ENCODE measurements around the gene DAGLB.
A peak's percentile ranks its signal among the peaks of the same experiment; 100 is the strongest.

Gene DAGLB, protein sequence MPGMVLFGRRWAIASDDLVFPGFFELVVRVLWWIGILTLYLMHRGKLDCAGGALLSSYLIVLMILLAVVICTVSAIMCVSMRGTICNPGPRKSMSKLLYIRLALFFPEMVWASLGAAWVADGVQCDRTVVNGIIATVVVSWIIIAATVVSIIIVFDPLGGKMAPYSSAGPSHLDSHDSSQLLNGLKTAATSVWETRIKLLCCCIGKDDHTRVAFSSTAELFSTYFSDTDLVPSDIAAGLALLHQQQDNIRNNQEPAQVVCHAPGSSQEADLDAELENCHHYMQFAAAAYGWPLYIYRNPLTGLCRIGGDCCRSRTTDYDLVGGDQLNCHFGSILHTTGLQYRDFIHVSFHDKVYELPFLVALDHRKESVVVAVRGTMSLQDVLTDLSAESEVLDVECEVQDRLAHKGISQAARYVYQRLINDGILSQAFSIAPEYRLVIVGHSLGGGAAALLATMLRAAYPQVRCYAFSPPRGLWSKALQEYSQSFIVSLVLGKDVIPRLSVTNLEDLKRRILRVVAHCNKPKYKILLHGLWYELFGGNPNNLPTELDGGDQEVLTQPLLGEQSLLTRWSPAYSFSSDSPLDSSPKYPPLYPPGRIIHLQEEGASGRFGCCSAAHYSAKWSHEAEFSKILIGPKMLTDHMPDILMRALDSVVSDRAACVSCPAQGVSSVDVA

DNA sequence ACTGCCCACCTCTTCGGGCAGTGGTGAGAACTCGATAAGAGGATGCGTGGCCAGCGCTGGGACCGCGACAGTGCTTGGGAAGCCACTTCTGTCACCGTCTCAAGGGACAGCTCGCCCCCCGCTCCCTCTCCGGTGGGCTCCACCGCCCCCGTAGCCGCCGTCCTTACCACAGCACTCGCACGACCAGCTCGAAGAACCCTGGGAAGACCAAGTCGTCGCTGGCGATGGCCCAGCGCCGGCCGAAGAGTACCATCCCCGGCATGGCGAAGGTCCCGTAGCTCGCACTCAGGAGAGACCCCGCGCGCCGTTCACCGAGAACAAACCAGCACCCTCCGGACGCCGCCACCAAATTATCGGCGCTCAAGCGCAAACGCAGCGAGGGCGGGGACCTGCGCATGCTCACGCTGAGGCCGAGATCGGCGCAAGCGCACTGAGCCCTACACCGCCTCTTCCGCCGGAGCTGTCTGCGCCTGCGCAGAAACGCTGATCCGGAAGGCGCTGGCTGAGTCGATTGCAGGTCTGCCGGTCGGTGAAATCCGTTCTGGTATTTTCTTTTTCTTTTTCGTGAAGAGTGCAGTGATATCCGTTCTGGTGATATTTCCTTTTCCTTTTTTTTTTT lies at the start of gene DAGLB:
DAGLB (minus strand) TSS at position 374 of the 619 bp plus-strand sequence; CDS start at position 262, 112 bp downstream.
- TF ChIP-seq POLR2A (IDR thresholded peaks at IDR 0.05; ENCODE audit: low read depth, low read length), result peak; percentile 95
- FAIRE-seq, result no peak

DNA sequence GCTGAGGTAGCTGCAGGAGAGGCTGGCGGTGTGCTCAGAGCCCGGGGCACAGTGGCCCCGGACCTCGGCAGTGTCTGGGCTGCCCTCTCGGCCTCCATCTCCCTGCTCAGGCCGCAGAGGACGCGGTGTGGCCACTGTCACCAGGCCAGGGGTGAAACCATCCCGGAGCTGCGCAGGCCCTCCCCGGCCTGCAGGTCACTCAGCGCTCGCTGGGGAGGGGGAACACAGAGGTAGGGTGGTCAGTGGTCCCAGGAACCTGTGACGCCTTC lies 49.8 kb upstream of the DAGLB start:
- FAIRE-seq (no peak), DNase-seq (ENCODE audit: insufficient read length, low spot score) (no peak)
- TF ChIP-seq POLR2A (IDR thresholded peaks at IDR 0.05; ENCODE audit: low read depth, low read length), result no peak

More for the DNA sequence above, at the start of gene DAGLB:
- DNase-seq (ENCODE audit: insufficient read length, low spot score), result peak; percentile 90

DNA sequence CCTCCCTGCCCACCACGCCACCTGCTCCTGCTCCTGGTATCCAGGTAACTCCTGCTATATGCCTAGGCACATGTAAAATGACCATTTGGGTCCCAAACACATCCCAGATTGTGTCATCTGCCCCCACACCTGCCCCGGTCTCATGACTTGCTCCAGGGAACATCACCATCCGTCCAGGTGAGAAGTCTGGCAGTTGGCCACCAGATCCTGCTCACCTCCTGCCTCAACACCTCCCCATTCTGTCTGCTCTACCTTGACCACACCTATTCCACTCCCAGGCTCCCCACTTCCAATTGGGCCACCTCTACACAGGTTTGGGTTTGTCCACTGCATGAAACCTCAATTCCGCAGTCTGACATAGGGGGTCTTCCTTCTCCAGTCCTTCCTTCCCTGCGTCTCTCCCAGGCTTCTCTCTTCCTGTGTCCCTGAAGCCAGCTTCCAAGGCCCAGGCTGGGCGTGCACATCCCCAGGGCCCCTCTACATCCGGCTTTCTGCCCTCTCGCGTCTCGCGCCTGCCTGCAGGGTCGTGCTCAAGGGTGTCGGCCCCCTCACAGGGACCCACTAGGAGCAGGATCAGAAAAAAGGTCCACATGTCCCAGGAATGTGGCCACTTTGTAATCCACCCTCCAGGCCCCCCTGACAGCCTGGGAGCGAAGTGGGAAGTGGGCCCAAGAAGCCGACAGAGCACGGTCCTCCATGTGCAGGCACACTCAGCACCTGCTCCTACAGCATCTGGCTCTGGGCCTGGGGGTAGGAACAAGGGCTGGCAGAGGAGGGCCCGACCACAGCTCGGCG lies 49.3 kb upstream of the DAGLB start:
- TF ChIP-seq POLR2A (IDR thresholded peaks at IDR 0.05; ENCODE audit: low read depth, low read length), result no peak
- FAIRE-seq (no peak), DNase-seq (ENCODE audit: insufficient read length, low spot score) (no peak)

DNA sequence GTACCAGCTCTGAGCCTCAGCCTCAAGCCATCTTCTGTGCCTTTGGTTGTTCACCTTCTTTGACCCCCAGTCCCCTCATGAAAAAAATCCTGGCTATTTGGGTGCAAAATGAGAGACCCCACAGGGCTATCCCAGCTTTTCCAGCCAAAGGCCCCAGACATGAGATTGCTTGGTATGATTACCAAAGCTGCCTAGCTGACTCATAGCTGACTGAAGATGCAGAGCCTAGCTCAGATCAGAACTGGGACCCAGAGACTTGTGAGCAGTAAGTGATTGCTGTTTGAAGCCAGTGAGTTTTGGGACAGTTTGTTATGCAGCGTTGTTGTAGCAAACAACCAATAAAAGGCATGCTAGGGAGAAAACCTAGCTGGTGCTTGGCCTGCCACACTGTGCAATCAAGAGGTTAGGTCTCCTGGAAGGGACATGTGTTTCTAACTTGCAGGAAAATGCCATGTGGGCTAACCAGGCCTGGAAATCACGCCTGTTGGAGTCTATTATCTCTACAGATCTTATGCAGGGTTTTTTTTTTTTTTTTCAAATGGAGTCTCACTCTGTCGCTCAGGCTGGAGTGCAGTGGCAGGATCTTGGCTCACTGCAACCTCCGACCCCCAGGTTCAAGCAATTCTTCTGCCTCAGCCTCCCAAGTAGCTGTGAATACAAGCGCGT lies 48.0 kb upstream of the DAGLB start:
- TF ChIP-seq POLR2A (IDR thresholded peaks at IDR 0.05; ENCODE audit: low read depth, low read length), result no peak
- FAIRE-seq (no peak), DNase-seq (ENCODE audit: insufficient read length, low spot score) (peak; percentile 80)

DNA sequence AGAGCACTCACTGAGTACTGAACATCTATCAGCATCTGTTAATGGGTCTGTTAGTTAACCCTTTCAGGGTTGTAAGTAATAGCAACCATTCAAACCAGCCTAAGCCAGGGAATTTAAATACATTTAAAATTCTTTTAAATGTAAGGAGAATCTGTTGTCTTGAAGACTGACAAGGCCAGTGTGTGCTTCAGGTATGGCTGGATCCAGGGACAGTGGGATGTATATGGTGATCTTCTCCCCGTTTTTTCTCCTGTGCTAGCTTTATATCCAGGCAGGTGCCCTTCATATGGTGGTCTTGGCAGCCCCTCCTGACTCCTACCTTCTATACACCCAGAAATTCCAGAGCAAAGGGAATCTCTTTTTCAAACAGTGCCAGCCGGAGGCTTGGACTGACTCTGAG lies 46.6 kb upstream of the DAGLB start:
- FAIRE-seq (no peak), DNase-seq (ENCODE audit: insufficient read length, low spot score) (no peak)
- TF ChIP-seq POLR2A (IDR thresholded peaks at IDR 0.05; ENCODE audit: low read depth, low read length), result no peak

DNA sequence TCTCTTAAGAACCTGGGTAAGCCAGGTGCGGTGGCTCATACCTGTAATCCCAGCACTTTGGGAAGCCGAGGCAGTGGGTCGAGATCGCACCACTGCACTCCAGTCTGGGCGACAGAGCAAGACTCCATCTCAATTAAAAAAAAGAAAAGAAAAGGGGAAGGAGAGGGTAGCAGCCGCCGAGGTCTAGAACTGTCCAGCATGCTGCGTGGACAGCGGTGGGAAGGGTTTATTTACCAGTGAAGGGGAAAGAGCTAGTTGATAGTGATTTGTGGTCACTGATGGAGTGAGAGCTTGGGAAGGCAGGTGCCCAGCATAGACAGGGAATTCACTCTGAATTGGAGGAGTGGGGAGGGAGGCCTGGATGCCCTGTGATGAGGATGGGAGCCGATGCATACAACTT lies 43.4 kb upstream of the DAGLB start:
- TF ChIP-seq POLR2A (IDR thresholded peaks at IDR 0.05; ENCODE audit: low read depth, low read length), result no peak
- FAIRE-seq, result no peak
- no peak for DNase-seq (ENCODE audit: insufficient read length, low spot score)

DNA sequence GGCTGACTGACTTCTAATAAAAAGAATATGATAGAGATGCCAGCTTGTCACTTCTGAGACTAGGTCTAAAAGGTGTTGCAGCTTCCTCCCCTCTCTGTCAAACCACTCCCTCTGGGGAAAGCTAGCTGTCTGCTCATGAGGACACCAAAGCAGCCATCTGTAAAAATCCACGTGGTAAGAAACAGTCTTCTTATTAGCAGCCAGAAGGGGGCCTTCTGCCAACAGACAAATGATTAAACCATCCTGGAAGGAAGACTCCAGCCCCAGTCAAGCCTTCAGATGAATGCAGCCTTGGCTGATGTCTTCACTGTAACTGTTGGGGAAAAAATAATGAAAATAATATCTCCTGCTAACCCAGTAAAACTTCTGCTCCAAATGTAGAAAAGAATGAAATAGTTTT lies 41.9 kb upstream of the DAGLB start:
- DNase-seq (ENCODE audit: insufficient read length, low spot score), result no peak
- no peak for FAIRE-seq
- TF ChIP-seq POLR2A (IDR thresholded peaks at IDR 0.05; ENCODE audit: low read depth, low read length), result no peak

DNA sequence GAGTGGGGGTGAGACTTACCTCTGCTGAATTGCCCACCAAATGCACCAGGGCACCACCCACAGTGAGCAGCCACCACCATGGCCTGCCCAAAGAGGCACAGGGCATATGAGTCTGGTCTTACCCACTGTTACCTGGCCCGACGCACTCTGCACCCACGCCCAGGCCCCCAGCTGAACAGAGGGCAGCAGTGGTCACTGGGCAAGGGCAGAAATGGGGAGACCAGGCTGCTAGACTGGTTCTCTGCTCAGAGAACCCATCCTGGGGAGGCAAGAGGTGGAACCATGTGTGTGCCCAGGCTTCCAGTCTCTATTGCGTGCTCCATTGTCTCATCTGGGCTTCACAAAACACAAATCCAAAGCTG lies 39.4 kb upstream of the DAGLB start:
- no peak for DNase-seq (ENCODE audit: insufficient read length, low spot score)
- no peak for TF ChIP-seq POLR2A (IDR thresholded peaks at IDR 0.05; ENCODE audit: low read depth, low read length)
- no peak for FAIRE-seq

DNA sequence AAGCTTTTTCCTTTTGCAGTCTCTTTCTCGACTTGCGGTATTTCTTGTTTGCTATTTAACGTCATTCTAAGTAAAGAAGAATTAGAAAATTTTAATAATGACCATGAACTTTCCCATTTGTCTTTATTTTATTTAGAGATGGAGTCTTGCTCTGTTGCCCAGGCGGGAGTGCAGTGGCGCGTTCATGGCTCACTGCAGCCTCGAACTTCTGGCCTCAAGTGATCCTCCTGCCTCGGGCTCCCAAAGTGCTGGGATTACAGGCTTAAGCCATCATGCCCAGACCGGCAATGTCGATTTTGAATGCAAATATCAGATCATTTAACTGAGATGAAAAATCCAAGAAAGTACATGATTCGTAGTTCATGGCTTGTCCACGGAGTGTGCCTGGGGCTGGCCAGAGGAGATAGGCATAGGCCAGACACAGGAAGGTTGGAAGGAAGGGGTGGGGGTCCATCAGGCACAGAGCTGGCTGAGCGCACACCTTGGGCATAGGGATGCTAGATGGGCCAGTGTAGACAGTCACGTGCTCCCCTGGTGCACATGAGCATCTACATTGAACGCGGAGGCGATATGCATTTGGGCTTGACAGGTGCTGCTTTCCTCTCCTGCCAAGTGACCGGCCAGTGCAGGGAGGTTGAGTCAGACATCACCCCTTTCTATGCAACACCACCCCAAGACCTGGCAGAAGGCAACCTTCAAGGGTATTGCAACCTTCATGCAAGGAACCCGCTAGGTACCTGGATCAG lies 38.9 kb upstream of the DAGLB start:
- FAIRE-seq, result no peak
- TF ChIP-seq POLR2A (IDR thresholded peaks at IDR 0.05; ENCODE audit: low read depth, low read length), result no peak
- no peak for DNase-seq (ENCODE audit: insufficient read length, low spot score)

DNA sequence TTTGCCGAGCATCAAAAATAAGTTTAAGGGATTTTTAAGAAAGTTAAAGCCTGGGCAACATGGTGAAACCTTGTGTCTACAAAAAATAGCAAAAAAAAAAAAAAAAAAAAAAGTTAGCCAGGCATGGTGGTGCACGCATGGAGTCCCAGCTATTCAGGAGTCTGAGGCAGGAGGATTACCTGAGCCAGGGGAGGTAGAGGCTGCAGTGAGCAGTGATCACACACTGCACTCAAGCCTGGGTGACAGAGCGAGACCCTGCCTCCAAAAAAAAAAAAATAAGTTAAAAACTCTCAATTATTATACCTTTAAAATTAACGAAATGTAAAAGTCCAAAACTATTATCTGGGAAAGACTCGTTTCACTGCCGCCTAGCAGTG lies 35.0 kb upstream of the DAGLB start:
- FAIRE-seq (no peak), DNase-seq (ENCODE audit: insufficient read length, low spot score) (no peak)
- TF ChIP-seq POLR2A (IDR thresholded peaks at IDR 0.05; ENCODE audit: low read depth, low read length), result no peak

DNA sequence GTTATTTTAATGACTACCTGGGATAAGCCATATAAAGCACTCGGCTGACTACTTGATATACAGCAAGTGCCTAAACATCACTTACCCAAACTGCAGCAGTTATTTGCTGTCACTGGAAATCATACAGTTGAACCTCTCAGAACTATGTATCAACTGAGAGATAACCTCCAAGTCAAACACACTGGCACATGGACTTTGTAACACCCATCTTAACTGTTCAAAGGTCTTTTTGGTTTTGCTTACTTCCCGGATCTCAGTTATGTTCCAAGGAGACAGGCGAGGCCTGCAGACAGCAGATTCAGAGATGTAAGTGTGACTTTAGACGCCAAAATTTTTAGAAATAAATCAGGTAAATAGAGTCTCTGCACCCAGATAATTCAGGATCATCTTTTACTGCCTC lies 34.6 kb upstream of the DAGLB start:
- DNase-seq (ENCODE audit: insufficient read length, low spot score) (no peak), FAIRE-seq (no peak)
- TF ChIP-seq POLR2A (IDR thresholded peaks at IDR 0.05; ENCODE audit: low read depth, low read length), result no peak

DNA sequence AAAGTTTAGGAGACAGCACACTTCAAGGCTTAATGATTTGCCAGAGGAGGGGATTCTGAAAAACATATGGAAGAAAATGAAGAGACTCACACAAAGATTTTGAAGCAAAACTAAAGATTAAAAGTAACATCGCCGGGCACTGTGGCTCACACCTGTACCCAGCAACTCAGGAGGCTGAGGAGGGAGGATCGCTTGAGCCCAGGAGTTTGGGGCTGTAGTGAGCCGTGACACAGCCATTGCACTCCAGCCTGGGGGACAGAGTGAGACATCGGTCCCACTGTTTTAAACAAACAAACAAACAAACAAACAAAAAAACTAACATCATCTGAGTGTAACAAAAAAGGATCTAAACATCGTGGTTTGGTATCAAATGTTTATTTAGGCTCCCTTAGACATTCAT lies 33.7 kb upstream of the DAGLB start:
- TF ChIP-seq POLR2A (IDR thresholded peaks at IDR 0.05; ENCODE audit: low read depth, low read length), result no peak
- no peak for DNase-seq (ENCODE audit: insufficient read length, low spot score)
- no peak for FAIRE-seq

DNA sequence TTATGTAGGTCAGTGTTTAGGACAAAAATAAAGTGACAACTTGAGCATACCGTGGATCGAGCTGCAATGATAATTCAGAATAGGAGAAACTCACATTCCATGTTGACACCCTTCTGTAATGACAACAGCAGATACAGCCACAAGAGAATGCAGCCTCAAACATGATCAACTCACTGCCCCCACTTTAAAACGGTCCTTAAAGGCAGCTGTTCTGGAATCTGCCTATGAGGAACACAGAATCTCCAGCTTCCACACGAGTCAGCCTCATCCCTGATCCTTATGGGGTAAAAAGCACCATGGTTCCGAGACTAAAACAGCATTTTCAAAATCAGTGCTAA lies 32.5 kb upstream of the DAGLB start:
- TF ChIP-seq POLR2A (IDR thresholded peaks at IDR 0.05; ENCODE audit: low read depth, low read length), result no peak
- FAIRE-seq, result no peak

More for the DNA sequence above, 32.5 kb upstream of the DAGLB start:
- DNase-seq (ENCODE audit: insufficient read length, low spot score), result no peak
